OCI-M2 (cell line): Measurements from ENCODE around the gene PLIN4.

ENCODE experiments used
- DNase-seq: peaks from one replicate; lab custom pipeline; 2025; ENCODE audit not compliant: unreplicated experiment; lab: John Stamatoyannopoulos, UW

PLIN4 gene

DNA sequence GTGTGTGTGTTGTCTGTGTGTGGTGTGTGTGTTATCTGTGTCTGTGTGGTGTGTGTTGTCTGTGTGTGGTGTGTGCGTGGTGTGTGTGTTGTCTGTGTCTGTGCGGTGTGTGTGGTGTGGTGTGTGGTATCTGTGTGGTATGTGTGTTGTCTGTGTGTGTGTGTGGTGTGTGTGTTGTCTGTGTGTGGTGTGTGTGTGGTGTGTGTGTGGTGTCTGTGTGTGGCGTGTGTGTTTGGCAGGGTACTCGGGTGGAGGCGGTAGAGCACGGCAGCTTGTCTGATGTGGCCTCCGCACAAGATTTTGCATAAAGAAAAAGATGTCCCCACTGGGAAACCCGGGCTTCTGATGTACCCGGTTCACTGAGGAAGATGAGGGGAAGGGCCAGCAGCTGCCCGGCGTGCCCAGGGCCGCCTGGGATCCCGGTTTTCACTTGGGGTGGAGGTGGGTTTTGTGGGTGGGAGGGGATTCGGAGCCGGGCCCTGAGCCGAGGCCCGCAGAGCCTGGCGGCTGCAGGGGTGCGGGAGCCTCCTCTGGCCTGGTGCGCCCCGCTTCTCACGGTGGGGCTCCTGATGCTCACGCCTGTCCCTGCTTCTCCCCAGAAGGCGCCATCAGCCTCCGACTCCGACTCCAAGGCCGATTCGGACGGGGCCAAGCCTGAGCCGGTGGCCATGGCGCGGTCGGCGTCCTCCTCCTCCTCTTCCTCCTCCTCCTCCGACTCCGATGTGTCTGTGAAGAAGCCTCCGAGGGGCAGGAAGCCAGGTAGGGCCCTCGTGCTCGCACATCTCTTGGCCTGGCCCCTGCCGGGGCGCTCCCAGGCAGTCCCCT is 25.0 kb downstream of the PLIN4 start:
- no peak for DNase-seq

DNA sequence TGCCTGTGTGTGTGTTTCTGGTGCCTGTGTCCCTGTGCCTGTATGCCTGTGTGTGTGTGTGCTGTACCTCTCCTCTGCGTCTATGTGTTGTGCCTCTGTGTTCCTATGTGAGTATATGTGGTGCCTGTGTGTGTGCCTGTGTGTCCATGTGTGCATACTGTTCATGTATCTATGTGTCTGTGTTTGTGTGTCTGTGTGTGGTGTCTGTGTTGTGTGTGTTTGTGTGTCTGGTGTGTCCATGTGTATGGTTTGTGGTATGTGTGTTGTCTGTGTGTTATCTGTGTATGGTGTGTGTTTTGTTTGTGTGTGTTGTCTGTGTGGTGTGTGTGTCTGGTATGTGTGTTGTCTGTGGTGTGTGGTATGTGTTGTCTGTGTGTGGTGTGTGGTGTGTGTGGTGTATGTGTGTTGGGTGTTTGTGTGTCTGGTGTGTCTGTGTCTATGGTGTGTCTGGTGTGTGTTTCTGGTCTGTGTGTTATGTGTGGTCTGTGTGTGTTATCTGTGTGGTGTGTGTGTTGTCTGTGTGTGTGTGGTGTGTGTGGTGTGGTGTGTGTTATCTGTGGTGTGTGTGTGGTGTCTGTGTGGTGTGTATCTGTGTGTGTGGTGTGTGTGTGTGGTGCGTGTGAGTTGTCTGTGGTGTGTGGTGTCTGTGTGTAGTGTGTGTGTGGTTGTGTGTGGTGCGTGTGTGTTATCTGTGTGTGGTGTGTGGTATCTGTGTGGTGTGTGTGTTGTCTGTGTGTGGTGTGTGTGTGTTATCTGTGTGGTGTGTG is 25.8 kb downstream of the PLIN4 start:
- no peak for DNase-seq

DNA sequence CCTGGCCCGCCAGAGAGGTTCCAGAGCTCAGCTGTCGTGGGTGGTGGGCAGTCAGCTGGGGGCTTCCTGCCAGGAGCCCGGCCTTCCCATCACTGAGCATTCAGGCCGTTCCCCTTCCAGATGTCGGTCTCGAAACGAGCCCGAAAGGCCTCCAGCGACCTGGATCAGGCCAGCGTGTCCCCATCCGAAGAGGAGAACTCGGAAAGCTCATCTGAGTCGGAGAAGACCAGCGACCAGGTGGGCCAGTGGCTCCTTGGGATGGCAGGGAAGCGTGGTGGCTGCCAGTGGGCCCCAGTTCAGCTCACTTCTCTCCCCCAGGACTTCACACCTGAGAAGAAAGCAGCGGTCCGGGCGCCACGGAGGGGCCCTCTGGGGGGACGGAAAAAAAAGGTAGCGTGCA is 26.8 kb downstream of the PLIN4 start:
- no peak for DNase-seq

DNA sequence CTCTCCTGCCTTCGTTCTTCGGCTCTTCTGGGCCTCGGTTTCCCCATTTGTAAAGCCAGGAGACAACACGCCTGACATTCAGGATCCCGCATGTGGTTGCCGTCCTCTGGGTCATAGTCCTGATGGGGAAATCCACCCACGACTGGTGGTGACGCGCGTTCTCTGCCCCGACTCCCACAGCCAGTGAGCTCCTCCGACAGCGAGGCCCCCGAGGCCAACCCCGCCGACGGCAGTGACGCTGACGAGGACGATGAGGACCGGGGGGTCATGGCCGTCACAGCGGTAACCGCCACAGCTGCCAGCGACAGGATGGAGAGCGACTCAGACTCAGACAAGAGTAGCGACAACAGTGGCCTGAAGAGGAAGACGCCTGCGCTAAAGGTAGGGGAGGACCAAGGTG is 29.8 kb downstream of the PLIN4 start:
- DNase-seq: no peak

DNA sequence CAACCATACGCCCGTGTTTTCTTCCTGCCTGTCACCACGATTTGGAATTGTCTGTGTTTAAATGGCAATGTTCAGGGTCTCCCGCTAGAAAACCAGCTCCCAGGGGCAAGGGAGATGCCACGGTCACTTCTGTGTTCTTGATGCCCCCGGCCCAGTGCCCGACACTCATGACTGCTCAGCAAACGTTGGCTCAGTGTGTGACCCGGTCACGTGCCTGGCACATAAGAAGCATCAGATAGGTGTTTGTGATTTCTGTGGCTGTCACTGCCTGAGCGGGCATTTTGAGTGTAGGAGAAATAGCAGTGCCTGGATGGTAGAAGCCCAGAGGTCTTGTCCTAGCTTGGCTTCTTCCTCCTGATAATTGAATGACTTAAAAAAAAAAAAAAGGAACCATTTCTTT is 30.7 kb downstream of the PLIN4 start:
- no peak for DNase-seq

DNA sequence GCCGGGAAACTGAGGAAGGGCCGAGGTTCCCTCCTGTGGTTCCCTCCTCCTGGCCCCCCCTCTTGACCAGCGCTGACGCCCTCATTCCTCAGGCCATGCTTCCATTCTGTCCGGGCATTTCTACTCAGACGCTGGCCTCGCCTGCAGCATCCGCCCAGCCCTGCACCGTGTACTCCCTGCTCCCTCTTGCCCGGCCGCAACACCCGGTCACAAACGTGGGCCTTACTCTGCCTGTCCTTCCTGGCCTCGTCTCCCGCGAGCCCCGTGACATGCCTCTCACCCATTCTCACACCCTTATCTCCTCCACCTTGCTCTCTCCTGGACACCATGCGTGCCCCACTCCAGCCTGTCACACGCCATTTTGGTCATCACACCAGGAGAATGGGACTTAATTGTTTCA is 34.9 kb downstream of the PLIN4 start:
- no peak for DNase-seq

DNA sequence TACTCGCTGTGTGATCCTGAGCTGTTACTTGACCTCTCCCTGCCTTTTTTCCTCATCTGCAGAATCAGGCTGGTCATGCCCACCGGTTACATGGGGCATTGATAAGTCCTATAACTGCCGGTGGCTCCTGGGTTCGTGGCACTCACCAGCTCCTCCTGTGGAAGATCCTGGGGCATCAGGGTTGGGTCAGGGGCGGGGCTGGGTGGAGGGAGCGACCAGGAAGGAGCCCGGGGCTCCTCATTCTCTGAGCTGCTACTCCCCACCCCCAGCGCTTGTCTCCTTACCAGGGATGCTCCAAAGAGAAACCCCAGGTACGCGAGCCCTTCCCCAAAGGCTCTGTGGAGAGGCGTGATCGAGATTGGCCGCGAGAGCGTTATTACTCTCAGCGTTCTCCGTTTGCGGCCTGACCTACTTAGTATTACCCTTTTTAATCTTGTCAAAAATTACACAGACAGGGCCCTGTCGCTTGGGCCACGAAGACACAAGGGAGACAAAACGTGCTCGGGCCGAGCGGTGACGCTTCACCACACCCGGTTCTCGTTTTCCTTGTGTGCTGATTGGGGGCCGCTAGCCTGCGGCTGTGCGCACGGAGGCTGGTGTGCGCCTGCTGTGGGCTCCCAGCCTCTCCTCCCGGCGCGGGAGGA is 35.4 kb downstream of the PLIN4 start:
- no peak for DNase-seq

DNA sequence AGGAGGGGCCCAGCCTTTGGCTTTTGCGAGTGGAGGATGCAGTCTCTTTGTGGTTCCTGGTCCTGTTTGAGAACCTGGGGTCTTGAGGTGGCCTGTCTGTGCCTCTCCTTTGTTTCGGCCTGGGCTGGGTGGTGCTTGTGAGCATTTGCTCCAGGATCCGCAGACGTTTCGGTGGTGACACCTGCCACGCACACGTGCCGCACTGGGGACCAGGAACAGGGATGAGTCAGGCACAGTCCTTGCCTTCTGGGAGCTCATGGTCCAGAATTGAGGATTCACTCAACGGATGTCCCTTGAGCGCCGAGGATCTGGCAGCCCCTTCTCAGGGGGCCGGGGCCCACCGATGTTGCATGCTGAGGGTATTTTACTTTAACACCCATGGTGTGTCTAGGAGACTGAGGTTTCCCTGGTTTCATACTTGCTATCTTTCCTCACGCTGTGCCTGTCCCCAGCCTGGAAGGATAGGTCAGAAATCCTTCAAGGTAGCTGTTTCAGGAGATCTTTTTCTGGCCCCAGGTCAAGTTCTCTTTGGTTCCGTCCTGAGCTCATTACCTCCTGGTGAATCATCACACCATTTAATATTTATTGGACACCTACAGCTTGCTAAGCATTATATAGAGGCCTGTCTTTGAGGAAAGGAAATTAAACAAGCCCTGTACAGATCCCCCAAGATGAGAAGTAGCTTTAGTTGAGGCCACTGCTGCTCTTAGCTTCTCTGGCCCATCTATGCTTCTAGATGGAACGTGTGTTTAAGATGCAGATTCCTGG is 41.1 kb downstream of the PLIN4 start:
- no peak for DNase-seq

DNA sequence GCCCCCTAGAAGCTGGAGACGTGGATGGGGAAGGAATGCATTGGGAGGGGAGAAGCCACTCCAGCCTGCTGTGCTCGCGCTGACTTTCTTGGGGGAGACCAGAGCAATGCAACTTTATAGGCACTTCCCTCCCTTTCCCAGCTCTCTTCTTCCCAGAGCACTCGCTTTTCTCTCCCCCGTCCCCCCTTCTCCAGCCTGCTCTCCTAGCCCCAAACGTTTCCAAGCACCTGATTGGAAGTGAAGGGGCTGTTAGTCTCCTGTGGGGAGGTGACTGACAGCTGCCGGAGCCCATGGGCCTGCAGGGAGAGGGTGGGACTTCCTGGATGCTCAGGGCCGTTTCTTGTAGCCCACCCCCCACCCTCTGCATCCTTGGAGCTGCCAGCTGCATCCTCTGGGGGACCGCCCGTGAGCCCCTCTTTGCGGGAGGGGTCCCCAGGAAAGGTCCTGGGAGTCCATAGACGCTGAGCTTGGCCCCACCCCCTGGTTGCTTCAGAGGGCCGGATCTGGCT is 43.7 kb downstream of the PLIN4 start:
- no peak for DNase-seq

DNA sequence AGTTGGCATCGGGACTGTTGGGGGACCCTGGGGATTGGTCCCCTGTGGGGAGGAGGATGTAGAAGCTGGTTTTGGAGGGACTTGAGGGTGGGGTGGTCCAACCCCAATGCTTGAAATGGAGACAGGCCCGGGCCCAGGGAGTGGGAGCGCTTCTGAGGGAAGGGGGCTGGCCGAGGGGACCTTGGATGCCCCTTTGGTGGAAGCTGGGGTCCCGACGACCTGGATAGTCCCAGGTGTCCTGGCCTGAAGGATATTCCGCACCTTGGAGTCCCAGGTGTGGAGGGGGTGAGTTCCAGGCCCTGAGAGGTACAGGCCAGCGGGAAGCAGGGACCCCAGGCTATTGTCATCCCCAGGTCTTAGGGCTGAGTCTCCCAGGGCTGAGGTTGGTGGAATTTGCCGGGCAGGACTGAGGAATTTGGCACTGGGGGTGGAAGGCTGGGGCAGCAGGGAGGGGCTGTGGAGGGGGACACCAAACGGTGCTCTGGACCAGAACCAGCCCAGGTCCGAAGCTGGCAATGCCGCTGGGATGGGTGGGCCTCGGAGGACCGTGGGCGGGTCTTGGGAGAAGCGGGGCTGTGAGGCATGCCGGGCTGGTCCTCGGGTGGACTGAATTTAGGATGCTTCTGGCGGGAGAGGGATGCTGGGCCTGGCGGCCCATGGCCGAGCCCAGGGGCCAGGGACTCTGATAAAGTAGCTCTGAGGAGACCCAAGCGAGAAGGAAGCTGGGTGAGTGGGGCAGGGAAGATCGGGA is 44.3 kb downstream of the PLIN4 start:
- DNase-seq: no peak

DNA sequence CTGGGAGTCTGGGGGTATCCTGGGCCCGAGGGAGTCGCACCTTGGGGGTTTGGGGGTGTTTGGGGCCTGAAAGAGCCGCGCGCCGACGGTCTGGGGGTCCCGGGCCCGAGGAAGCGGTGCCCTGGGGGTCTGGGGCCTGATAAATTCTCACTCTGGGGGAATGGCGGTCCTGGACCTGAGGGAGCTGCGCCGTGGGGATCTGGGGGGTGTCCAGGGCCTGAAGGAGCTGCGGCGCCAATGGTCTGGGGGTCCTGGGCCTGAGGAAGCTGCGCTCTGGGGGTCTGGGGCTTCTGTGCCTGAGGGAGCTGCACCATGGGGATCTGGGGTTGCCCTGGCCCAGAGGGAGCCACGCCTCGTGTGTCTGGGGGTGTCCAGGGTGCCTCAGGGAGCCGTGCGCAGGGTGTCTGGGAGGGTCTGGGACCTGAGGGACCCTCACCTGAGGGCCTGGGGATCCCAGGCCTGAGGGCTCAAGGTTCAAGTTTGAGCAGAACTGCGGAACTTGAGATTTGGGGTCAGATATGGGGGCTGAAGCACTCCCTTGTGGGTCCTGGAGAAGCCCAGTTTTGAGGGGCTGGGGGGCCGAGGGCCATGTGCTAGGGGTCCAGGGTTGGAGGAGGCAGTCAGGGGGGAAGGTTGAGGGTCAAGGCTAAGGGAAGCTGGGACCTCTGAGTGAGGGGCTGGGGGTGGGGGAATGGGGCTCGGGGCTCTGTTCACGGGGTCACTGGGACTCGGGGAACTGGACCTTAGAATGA is 45.1 kb downstream of the PLIN4 start:
- DNase-seq: no peak

DNA sequence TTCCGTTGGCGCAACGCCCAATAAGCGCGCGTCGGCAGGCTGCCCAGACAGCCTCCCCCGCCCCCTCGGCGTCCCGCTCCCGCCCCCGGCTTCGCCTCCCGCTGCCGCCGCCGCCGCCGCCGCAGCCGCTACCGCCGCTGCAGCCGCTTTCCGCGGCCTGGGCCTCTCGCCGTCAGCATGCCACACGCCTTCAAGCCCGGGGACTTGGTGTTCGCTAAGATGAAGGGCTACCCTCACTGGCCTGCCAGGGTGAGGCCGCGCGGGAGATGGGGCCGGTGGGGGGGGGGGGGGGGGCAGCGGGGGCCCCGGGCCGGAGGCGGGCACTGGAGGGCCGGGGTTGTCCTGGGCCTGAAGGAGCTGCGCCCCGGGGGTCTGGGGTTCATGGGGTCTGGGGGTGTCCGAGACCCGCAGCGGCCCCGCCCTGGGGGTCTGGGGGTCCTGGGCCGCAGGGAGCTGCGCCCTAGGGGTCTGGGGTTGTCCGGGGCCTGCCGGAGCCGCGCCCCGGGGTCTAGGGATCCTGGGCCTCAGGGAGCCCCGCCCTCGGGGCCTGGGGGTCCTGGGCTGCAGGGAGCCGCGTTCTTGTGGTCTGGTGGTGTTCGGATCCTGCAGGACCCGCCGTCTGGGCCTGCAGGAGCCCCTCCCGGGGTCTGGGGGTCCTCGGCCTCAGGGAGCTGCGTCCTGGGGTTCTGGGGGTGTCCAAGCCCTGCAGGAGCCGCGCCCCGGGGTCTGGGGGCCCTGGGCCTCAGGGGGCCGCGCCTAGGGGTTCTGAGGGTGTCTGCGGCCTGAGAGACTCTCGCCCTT is 45.9 kb downstream of the PLIN4 start, which contains the start of gene HDGFL2:
TSS of gene HDGFL2 (plus strand) at position 124 of the 801 bp plus-strand sequence. CDS start at position 178, 54 bp downstream.
- DNase-seq: no peak

DNA sequence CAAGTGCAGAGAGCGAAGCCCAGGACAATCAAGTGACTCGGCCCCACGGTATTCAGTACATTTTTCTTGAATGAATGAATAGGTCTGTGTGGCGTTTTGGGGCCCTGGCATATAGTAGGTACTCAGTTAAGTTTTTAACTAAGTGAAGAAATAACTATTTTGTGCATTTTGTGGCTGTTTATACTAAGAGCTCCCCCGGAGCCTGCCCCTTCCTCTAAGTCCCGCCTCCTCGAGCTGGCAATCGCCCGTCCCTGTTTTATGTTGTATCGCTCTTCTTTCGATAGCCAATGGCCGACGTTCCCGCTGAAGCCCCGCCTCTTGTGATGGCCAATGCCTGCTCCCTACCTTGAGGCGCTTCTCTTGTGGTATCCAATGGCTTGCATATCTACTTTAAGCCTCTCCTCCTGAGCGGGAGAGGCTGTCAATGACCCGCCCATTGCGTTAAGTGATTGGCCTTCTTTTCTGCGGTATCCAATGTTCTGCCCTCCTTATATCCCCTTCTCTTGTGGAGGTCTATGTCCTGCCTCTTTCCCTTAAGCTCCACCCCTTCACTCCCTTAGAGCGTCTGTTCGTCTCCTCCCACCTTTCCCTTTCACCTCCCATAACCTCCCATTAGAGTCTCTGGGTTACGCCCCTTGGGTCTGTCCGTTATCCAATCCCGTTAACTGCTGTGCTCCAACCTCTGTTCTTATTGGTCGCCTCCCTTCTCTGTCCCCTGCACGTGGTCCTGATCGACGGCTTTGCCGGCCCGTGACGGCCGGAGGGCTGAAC is 46.7 kb downstream of the PLIN4 start:
- DNase-seq: peak; percentile 97

DNA sequence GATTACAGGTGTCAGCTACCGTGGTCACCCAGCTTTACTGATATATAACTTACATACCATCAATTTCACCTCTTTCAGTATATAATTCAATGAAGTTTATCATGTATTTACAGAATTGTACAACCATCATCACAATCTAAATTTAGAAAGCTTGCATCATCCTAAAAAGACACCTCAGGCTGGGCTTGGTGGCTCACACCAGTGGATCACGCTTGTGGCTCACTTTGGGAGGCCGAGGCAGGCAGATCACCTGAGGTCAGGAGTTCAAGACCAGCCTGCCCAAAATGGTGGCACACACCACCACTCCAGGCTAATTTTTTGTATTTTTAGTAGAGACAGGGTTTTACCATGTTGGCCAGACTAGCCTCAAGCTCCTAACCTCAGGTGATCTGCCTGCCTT is 50.5 kb downstream of the PLIN4 start:
- DNase-seq: no peak

DNA sequence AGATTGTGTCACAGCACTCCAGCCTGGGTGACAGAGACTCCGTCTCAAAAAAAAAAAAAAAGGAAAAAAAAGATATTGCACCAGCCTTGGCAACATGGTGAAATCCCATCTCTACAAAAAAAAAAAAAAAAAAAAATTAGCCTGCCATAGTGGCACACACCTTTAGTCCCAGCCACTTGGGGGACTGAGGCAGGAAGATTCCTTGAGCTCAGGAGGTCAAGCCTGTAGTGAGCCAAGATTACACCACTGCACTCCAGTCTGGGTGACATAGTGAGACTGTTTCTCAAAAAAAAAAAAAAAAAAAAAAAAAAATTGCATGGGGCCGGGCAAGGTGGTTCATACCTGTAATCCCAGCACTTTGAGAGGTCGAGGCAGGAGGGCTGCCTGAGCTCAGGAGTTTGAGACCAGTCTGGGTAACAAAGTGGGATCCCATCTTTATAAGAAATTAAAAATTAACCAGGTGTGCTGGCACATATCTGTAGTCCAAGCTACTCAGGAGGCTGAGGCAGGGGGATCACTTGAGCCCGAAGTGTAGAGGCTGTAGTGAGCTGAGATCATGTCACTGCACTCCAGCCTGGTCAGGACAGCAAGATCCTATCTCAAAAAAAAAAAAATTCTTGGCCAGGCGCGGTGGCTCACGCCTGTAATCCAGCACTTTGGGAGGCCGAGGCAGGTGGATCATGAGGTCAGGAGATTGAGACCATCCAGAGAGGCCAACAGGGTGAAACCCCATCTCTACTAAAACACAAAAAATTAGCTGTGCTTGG is 53.3 kb downstream of the PLIN4 start:
- DNase-seq: no peak

DNA sequence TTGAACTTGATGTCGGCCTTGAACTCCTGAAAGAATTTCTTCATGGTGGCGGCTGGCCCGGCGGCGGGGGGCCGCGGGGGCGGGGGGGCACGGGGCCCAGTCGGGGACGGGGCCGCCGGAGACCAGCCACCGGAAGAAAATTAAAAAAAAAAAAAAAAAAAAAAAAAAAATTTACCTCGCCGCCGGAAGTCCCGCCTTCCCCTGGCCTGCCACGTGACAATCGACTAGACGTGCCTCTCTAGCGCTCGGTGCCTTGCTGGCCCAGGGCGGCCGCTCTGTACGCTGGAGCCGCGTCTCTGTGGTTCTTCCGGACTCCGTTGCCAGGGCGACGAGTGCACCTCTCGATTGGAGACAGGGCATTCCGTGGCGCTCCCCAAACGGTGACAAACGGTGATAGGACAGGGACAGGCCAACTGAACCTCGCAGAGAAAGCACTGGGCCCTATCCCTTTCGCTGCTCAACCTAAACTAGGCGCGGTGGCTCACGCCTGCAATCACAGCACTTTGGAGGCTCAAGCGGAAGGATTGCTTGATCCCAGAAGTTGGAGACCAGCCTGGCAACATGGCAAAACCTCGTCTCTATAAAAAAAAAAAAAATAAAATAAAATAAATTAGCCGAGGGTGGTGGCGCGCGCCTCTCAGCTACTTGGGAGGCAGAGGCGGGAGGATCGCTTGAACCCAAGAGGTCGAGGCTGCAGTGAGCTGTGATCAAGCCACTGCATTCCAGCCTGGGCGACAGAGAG is 60.5 kb downstream of the PLIN4 start, which contains the start of gene UBXN6:
TSS of gene UBXN6 (minus strand) at position 141 of the 742 bp plus-strand sequence. CDS start at position 44, 97 bp downstream.
- peak; percentile 79 for DNase-seq
